Jurkat, Clone E6-1 (cell line): ENCODE results near the gene TYW1.
"Not testable (repeated sequence)": the region's sequence is repeated elsewhere in the genome, so short reads cannot be mapped to it uniquely, and the experiment has no call there.

Source experiments
- DNase-seq: peaks from one replicate; pipeline ENCODE4 v3.0.0-alpha.2; 2011; ENCODE audit warnings: low read depth, low spot score
- H3K4me3 ChIP-seq: 2 replicates; pipeline ENCODE4 v1.5.1; 2011; ENCODE audit warnings: mild to moderate bottlenecking, low read length, control low read depth, moderate library complexity

TYW1 gene

GRCh38 chr7:67036432-67037395 is 40.1 kb downstream of the TYW1 start:
- H3K4me3 ChIP-seq, DNase-seq: not testable (repeated sequence)

GRCh38 chr7:67040832-67041231 is 44.2 kb downstream of the TYW1 start:
- H3K4me3 ChIP-seq, DNase-seq: not testable (repeated sequence)

DNA sequence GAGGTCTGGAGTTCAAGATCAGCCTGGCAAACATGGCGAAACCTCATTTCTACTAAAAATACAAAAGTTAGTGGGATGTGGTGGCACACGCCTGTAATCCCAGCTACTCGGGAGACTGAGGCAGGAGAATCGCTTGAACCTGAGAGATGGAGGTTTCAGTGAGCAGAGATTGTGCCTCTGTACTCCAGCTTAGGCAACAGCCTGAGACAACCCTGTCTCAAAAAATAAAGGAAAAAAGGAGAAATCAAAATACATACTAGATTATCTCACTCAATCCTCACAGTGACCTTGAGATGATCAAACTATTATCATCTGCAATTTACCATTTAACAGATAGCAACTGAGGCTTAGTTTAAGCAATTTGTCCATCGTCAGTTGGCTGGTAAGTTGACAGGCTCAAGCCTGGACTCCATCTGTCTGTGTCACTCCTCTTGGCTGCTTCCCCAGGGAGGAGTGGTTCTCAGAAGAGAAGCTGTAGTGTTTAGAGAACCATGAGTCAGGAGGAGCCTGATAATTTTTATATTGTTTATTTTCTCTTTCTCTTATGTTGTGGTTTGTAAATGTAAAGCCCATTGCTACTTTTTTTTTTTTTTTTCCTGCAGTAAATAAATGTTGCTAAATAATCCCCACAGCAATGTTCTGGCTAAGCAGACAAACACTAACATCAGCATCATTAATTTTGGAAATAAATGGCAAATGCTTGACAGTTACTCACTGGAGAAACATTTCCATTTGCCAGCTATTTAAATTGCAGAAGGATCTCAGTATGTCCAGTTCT is 46.3 kb downstream of the TYW1 start:
- not testable (repeated sequence) for H3K4me3 ChIP-seq, DNase-seq

GRCh38 chr7:67043559-67043930 is 46.9 kb downstream of the TYW1 start:
- not testable (repeated sequence) for H3K4me3 ChIP-seq

DNA sequence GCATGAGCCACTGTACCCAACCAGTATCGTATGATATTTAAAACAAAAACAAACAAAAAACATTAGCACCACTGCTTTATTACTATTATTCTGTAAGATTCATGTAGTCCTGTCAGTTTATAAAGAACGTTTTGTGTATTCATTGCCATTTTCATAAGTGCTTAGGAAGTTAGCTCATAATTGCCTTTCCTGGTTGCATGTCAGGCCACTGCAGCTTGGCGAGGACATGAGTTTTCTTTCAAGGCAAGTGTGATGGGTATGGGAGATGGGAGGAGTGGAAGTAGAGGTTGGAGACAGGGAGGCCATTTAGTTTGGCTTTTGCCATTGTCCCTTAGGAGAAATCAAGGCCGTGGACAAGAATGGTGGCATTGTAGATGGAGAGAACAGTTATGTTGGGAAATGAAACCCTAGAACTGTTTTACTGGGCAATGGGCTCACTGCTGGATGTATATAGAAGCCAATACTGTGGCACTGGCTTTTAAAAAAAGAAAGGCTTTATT is 48.9 kb downstream of the TYW1 start:
- no peak overlapping the region for H3K4me3 ChIP-seq
- no peak for DNase-seq

More at GRCh38 chr7:67043559-67043930, 46.9 kb downstream of the TYW1 start:
- not testable (repeated sequence) for DNase-seq

- H3K4me3 ChIP-seq, DNase-seq: not testable (repeated sequence)
Measured at GRCh38 chr7:67046819-67047218, 50.2 kb downstream of the TYW1 start.

- DNase-seq: not testable (repeated sequence)
Measured at GRCh38 chr7:67049908-67050307, 53.3 kb downstream of the TYW1 start.

DNA sequence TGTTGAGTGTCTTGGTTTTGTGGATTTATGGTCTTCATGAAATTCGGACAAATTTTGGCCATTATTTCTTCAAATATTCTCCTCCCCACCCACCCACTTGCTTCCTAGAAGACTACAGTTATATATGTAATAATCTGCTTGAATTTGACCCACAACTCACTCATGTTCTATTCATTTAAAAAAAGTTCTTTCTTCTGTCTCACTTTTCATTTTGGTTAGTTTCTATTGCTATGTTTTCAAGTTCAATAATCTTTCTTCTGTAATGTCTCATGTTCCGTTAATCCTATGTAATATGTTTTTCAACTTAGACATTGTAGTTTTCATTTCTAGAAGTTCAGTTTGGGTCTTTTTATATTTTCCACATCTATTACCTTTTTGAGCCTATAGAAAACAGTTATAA is 55.5 kb downstream of the TYW1 start:
- DNase-seq, H3K4me3 ChIP-seq: not testable (repeated sequence)

More at GRCh38 chr7:67049908-67050307, 53.3 kb downstream of the TYW1 start:
- H3K4me3 ChIP-seq: not testable (repeated sequence)

DNA sequence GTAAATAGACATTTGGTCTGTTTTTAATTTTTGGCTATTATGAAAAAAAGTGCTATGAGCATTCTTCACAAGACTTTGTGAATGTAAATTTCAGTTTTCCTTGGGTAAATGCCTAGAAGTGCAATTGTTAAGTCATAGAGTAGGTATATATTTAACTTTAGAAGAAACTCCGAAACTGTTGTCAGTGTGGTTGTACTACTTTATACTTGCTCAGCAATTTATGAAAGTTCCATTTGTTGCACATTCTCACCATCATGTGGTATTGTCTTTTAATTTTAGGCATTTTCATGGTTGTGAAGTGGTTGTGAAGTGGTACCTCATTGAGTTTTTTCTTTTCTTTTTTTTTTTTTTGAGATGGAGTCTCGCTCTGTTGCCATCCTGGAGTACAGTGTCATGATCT is 60.0 kb downstream of the TYW1 start:
- no peak for DNase-seq
- H3K4me3 ChIP-seq: no peak overlapping the region

- H3K4me3 ChIP-seq, DNase-seq: not testable (repeated sequence)
Measured at GRCh38 chr7:67061321-67061720, 64.7 kb downstream of the TYW1 start.

DNA sequence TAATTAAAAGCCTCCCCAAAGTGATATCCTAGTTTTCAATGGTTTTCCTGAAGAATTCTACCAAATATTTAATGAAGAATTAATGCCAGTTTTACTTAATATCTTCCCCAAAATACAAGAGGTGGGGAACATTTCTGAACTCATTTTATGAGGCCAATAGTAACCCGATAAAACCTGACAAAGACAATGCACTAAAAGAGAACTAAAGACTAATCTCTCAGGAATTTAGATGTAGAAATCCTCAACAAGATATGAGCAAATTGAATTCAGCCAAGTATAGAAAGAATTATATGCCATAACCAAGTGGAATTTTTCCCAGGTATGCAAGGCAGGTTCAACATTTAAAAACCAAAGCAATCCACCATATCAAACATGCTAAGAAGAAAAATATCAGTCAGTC is 66.2 kb downstream of the TYW1 start:
- not testable (repeated sequence) for DNase-seq, H3K4me3 ChIP-seq

DNA sequence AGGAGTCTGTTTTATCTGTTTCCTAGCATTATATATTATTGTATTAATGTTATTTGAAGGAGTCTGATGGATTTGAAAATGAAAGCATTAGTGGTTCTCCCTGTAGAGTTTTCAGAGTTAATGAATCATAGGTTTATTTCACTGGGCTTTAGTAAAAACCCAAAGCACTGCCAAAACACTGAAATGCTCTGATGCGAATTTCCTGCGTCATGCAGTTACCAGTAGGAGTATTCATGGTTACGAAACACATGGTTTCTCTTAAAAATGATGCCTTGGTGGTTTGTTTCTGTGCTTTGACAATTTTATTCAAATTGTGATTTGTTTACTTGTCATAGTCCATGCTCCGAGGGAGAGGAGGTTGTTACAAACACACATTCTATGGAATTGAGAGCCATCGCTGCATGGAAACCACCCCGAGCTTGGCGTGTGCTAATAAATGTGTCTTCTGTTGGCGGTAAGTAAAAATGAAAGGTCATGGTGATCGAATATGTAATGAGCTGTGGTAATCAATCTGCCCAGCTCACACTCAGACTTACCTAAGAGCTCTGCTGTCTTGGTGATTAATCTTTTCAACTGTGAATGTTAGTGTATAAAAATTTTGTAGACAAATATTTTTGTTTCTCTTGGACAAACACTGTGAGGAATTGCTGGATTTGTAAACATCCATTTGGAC is 70.5 kb downstream of the TYW1 start:
- not testable (repeated sequence) for DNase-seq, H3K4me3 ChIP-seq

- not testable (repeated sequence) for DNase-seq, H3K4me3 ChIP-seq
Measured at GRCh38 chr7:67076120-67076519, 79.5 kb downstream of the TYW1 start.

DNA sequence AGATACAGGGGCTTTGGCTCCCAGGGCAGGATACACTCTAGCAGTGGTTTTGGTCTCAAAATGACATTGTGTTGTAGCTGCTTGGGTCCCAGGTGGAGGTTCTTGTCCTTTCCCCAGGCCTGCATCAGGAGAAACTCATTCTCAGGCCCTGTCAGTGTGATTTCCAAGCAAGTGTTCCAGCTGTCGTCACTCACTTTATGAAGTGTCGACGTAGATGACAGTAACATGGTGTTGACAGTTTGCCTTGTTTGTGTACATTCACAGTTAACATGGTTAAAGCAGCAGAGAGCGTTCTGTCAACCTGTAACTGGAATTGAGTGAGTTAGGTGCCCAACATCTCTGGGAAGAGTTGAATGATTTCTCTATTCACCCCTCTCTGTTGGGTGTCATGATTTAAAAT is 86.2 kb downstream of the TYW1 start:
- H3K4me3 ChIP-seq, DNase-seq: not testable (repeated sequence)

GRCh38 chr7:67089261-67089660 is 92.6 kb downstream of the TYW1 start:
- not testable (repeated sequence) for H3K4me3 ChIP-seq, DNase-seq

DNA sequence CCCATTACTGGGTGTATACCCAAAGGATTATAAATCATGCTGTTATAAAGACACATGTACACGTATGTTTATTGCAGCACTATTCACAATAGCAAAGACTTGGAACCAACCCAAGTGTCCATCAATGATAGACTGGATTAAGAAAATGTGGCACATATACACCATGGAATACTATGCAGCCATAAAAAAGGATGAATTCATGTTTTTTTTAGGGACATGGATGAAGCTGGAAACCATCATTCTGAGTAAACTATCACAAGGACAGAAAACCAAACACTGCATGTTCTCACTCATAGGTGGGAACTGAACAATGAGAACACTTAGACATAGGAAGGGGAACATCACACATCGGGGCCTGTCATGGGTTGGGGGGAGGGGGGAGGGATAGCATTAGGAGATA is 94.4 kb downstream of the TYW1 start:
- not testable (repeated sequence) for DNase-seq, H3K4me3 ChIP-seq

GRCh38 chr7:67098031-67098430 is 101.4 kb downstream of the TYW1 start:
- H3K4me3 ChIP-seq, DNase-seq: not testable (repeated sequence)

GRCh38 chr7:67099406-67099805 is 102.8 kb downstream of the TYW1 start:
- H3K4me3 ChIP-seq, DNase-seq: not testable (repeated sequence)

- not testable (repeated sequence) for DNase-seq, H3K4me3 ChIP-seq
Measured at GRCh38 chr7:67100038-67100437, 103.4 kb downstream of the TYW1 start.
